Esophagus squamous epithelium (tissue), 4 donors: ENCODE data around the gene STMN1.

Source experiments
- POLR2A ChIP-seq, 4 donors: fragments of 450-650 bp; IDR thresholded peaks; one replicate each; pipeline ENCODE4 v1.6.1; 2017; ENCODE audit warnings: antibody characterized with exemption in 4 of 4, mild to moderate bottlenecking in 4 of 4, moderate library complexity in 3 of 4
- TF ChIP-seq, protein P1 (sequence below), 6 experiments: fragments of 450-650 bp in 4 of 6; fragments of 200-600 bp in 2 of 6; sonication (generic) in 2 of 6; IDR thresholded peaks; one replicate each; pipeline ENCODE4 v1.5.1; 2016 to 2019; ENCODE audit warnings: antibody characterized with exemption in 6 of 6, mild to moderate bottlenecking in 4 of 6, moderate library complexity in 4 of 6

GRCh38 chr1:25862785-25863485 lies 43.3 kb downstream of the STMN1 start:
- TF ChIP-seq POLR2A (IDR thresholded peaks at IDR 0.05) = no peak
- TF ChIP-seq, protein P1, sequence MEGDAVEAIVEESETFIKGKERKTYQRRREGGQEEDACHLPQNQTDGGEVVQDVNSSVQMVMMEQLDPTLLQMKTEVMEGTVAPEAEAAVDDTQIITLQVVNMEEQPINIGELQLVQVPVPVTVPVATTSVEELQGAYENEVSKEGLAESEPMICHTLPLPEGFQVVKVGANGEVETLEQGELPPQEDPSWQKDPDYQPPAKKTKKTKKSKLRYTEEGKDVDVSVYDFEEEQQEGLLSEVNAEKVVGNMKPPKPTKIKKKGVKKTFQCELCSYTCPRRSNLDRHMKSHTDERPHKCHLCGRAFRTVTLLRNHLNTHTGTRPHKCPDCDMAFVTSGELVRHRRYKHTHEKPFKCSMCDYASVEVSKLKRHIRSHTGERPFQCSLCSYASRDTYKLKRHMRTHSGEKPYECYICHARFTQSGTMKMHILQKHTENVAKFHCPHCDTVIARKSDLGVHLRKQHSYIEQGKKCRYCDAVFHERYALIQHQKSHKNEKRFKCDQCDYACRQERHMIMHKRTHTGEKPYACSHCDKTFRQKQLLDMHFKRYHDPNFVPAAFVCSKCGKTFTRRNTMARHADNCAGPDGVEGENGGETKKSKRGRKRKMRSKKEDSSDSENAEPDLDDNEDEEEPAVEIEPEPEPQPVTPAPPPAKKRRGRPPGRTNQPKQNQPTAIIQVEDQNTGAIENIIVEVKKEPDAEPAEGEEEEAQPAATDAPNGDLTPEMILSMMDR (IDR thresholded peaks at IDR 0.05) = no peak
